Endothelial cell of umbilical vein (primary cell): ENCODE measurements around the gene LDLRAD2. TPM values are rescaled to one million over a fixed set of nuclear protein-coding genes. Genes with fewer than 3 reads are reported as not detected.
A peak's percentile ranks its signal among the peaks of the same experiment; 100 is the strongest.

Source experiments
- BruUV-seq: library from RNA; stranded (reverse); fragments of 400-500 nt; replicated peaks from 2 replicates; lab custom pipeline; 2021; lab: Mats Ljungman, UMichigan
- CTCF ChIA-PET: fragments of 300-600, 350-600 bp; sonication (Branson Sonifier 250); formaldehyde crosslinking; loops from one replicate; lab custom pipeline; 2021; ENCODE audit warnings: antibody characterized with exemption, inconsistent platforms; lab: Charles Lee
- POLR2A ChIA-PET: fragments of 300-600, 350-600 bp; sonication (Branson Sonifier 250); formaldehyde crosslinking; loops from one replicate; lab custom pipeline; 2021; ENCODE audit warnings: antibody characterized with exemption, inconsistent platforms; lab: Charles Lee
- DNase-seq: peaks from one replicate; pipeline ENCODE4 v3.0.0-alpha.2; 2011; ENCODE audit warnings: low read depth, low spot score
- FAIRE-seq: peaks from 2 replicates; lab custom pipeline; 2011; peaks lifted over from hg19 to GRCh38; lab: Jason Lieb, UNC
- H2AFZ ChIP-seq: 2 replicates; pipeline ENCODE4 v1.6.0; 2012; ENCODE audit warnings: low read depth, low read length, control low read depth, inconsistent platforms
- H3K27ac ChIP-seq: 2 replicates; pipeline ENCODE4 v1.5.1; 2011; ENCODE audit warnings: low read depth, mild to moderate bottlenecking, control low read depth, low read length, moderate library complexity; ENCODE audit not compliant: insufficient read depth
- H3K27me3 ChIP-seq, 2 experiments: 2 replicates each; pipeline versions ENCODE4 v1.6.0 to v1.6.1; 2011; ENCODE audit warnings: low read length in 2 of 2, mixed read lengths in 1 of 2; ENCODE audit not compliant: control insufficient read depth in 2 of 2, insufficient read depth in 2 of 2
- H3K36me3 ChIP-seq, 2 experiments: 2 replicates in 1 of 2; 3 replicates in 1 of 2; pipeline ENCODE4 v1.5.1; 2011; ENCODE audit warnings: low read length in 2 of 2, mild to moderate bottlenecking in 1 of 2, moderate library complexity in 1 of 2; ENCODE audit not compliant: control insufficient read depth in 2 of 2, insufficient read depth in 2 of 2; ENCODE audit errors: extremely low read depth in 1 of 2
- H3K4me1 ChIP-seq: 3 replicates; pipeline ENCODE4 v1.5.1; 2011; ENCODE audit warnings: mild to moderate bottlenecking, low read length; ENCODE audit not compliant: control insufficient read depth, insufficient read depth; ENCODE audit errors: extremely low read depth
- H3K4me2 ChIP-seq: 2 replicates; pipeline ENCODE4 v1.6.1; 2011; ENCODE audit warnings: low read length, control low read depth, mixed read lengths; ENCODE audit not compliant: insufficient read depth
- H3K4me3 ChIP-seq, 3 experiments: fragments of 200-600 bp in 1 of 3; sonication (generic), shearing (Covaris generic) in 1 of 3; replicated peaks in 1 of 3; 2 replicates each; pipeline ENCODE4 v1.5.1; 2011 to 2016; ENCODE audit warnings: control low read depth in 3 of 3, low read length in 3 of 3, mild to moderate bottlenecking in 2 of 3, inconsistent platforms in 1 of 3, low read depth in 1 of 3, moderate library complexity in 1 of 3; ENCODE audit not compliant: insufficient read depth in 1 of 3
- H3K79me2 ChIP-seq: 2 replicates; pipeline ENCODE4 v1.6.0; 2012; ENCODE audit warnings: low read length, inconsistent platforms; ENCODE audit not compliant: control insufficient read depth, insufficient read depth
- H3K9ac ChIP-seq: replicated peaks from 2 replicates; pipeline ENCODE3; 2011; ENCODE audit warnings: low read length, control low read depth; ENCODE audit not compliant: insufficient read depth; ENCODE audit errors: extremely low read depth
- H3K9me1 ChIP-seq: replicated peaks from 3 replicates; pipeline ENCODE4 v1.6.0; 2011; ENCODE audit warnings: mild to moderate bottlenecking, low read length; ENCODE audit not compliant: control insufficient read depth, insufficient read depth; ENCODE audit errors: extremely low read depth
- H3K9me3 ChIP-seq: replicated peaks from 2 replicates; pipeline ENCODE4 v1.5.1; 2012; ENCODE audit warnings: low read length, inconsistent platforms; ENCODE audit not compliant: control insufficient read depth, insufficient read depth
- H4K20me1 ChIP-seq: replicated peaks from 2 replicates; pipeline ENCODE3; 2011; ENCODE audit warnings: mild to moderate bottlenecking, low read length; ENCODE audit not compliant: control insufficient read depth, insufficient read depth; ENCODE audit errors: extremely low read depth
- EZH2 ChIP-seq: IDR thresholded peaks from 2 replicates; pipeline ENCODE4 v1.6.1; 2012; ENCODE audit warnings: borderline replicate concordance, low read depth, mild to moderate bottlenecking, moderate library complexity, low read length, inconsistent platforms; ENCODE audit not compliant: severe bottlenecking
- FOS ChIP-seq: IDR thresholded peaks from 2 replicates; pipeline ENCODE4 v1.6.1; 2011; ENCODE audit warnings: mild to moderate bottlenecking, low read length, moderate library complexity, borderline replicate concordance; ENCODE audit not compliant: insufficient read depth
- GATA2 ChIP-seq: IDR thresholded peaks from 2 replicates; pipeline ENCODE4 v1.7.0; 2011; ENCODE audit warnings: low read depth, mild to moderate bottlenecking, moderate library complexity, mixed read lengths, low read length; ENCODE audit not compliant: insufficient read length, insufficient read depth
- JUN ChIP-seq: IDR thresholded peaks from 2 replicates; pipeline ENCODE4 v1.6.1; 2011; ENCODE audit warnings: borderline replicate concordance, low read depth; ENCODE audit not compliant: insufficient read length, insufficient read depth
- MAX ChIP-seq: IDR thresholded peaks from 2 replicates; pipeline ENCODE4 v1.6.1; 2011; ENCODE audit not compliant: insufficient read depth, insufficient read length
- MYC ChIP-seq: IDR thresholded peaks from one replicate; pipeline ENCODE4 v1.6.1; 2011; ENCODE audit warnings: mild to moderate bottlenecking, low read depth, low read length
- POLR2A ChIP-seq: IDR thresholded peaks from 2 replicates; pipeline ENCODE4 v1.6.1; 2012; ENCODE audit warnings: low read depth, mild to moderate bottlenecking, control low read depth, low read length
- POLR2AphosphoS5 ChIP-seq: IDR thresholded peaks from 2 replicates; pipeline ENCODE4 v1.6.1; 2012; ENCODE audit warnings: low read depth, mild to moderate bottlenecking, control low read depth, low read length, moderate library complexity; ENCODE audit not compliant: insufficient read depth
- dilution Hi-C: fragments of 300-500 bp; cut with MboI; formaldehyde crosslinking; loops from one replicate; pipeline ENCODE4 v1.15.0; 2019; ENCODE audit warnings: low sequenced_read_pairs; ENCODE audit not compliant: extremely low pct_ligation_motif_present
- intact Hi-C: fragments of 100-400 bp; cut with micrococcal nuclease; formaldehyde crosslinking; loops from one replicate; pipeline ENCODE4 v1.10.0; 2022
- polyA plus RNA-seq, 4 experiments: library from polyadenylated mRNA; depleted of rRNA in 3 of 4; stranded (reverse) in 3 of 4; unstranded in 1 of 4; fragments of >200 nt; gene quantifications; 2 replicates each; pipeline versions ENCODE4 v1.2.1 to v1.2.3, GENCODE V29; 2011 to 2012; ENCODE audit warnings: missing spikeins in 1 of 4
- total RNA-seq: library from RNA; stranded (reverse); gene quantifications from 2 replicates; pipeline ENCODE4 v1.2.3, GENCODE V29; 2021
- TF ChIP-seq, protein P1 (sequence below), 2 donors: IDR thresholded peaks; 1 replicate in 1 of 2; 2 replicates in 1 of 2; pipeline ENCODE4 v1.5.1; 2011; ENCODE audit warnings: low read length in 2 of 2, mild to moderate bottlenecking in 2 of 2, moderate library complexity in 2 of 2, control low read depth in 1 of 2, inconsistent platforms in 1 of 2, low read depth in 1 of 2; ENCODE audit not compliant: insufficient read depth in 1 of 2; ENCODE audit errors: extremely low read depth in 1 of 2

LDLRAD2 gene
- total and polyA plus RNA-seq, 2 donors (not counting 3 experiments of a cell fraction or from before 2014, with no cell fraction given), result 0.44 TPM; not detected in 1

- H3K4me1 ChIP-seq, result peaks cover 32% of the 10 kb centered on the region
- H3K36me3 ChIP-seq, result peaks cover 0 to 2% of the 10 kb centered on the region in 2 experiments
- no peaks in the 10 kb centered on the region for H4K20me1 ChIP-seq
- peak overlapping the region; percentile 85 for H3K27ac ChIP-seq
- BruUV-seq, result no TSS peak
- no peak overlapping the region for H3K4me3 ChIP-seq
- dilution Hi-C loops, result no loop called here
- no peaks in the 10 kb centered on the region for H3K9me3 ChIP-seq
- peak overlapping the region; percentile 28 for H3K4me2 ChIP-seq
- CTCF ChIA-PET, result interaction anchor here (1.0 to 2.4 kb wide), 5 partner anchors 10 to 19 kb away, joined by 3 to 21 read pairs (median 5); partner anchors contain the start of gene USP48
- intact Hi-C loops, result no loop called here
- TF ChIP-seq MAX (no peak), GATA2 (no peak), EZH2 (no peak), JUN (no peak), MYC (no peak), POLR2A (no peak), FOS (no peak), POLR2AphosphoS5 (no peak)
- TF ChIP-seq, protein P1, sequence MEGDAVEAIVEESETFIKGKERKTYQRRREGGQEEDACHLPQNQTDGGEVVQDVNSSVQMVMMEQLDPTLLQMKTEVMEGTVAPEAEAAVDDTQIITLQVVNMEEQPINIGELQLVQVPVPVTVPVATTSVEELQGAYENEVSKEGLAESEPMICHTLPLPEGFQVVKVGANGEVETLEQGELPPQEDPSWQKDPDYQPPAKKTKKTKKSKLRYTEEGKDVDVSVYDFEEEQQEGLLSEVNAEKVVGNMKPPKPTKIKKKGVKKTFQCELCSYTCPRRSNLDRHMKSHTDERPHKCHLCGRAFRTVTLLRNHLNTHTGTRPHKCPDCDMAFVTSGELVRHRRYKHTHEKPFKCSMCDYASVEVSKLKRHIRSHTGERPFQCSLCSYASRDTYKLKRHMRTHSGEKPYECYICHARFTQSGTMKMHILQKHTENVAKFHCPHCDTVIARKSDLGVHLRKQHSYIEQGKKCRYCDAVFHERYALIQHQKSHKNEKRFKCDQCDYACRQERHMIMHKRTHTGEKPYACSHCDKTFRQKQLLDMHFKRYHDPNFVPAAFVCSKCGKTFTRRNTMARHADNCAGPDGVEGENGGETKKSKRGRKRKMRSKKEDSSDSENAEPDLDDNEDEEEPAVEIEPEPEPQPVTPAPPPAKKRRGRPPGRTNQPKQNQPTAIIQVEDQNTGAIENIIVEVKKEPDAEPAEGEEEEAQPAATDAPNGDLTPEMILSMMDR (IDR thresholded peaks at IDR 0.05; ENCODE audit: extremely low read depth in 1 of 2, insufficient read depth in 1 of 2, low read depth in 1 of 2, low read length in 2 of 2), result no peak
- H3K9ac ChIP-seq, result peak overlapping the region; percentile 24
- DNase-seq, result peak; percentile 41
- POLR2A ChIA-PET, result interaction anchor here (0.7 to 1.5 kb wide), 3 partner anchors 18 to 41 kb away, joined by 3 to 20 read pairs (median 4); partner anchors contain the start of gene USP48
- no peak overlapping the region for H2AFZ ChIP-seq
- H3K79me2 ChIP-seq, result peaks cover 90% of the 10 kb centered on the region
- FAIRE-seq, result peak; percentile 8
- no peaks in the 10 kb centered on the region for H3K9me1 ChIP-seq
- H3K27me3 ChIP-seq, result no peaks in the 10 kb centered on the region
Observed at GRCh38 chr1:21763694-21764419, 48.2 kb upstream of the LDLRAD2 start.
